PFSK-1 (cell line): Measurements from ENCODE around the gene CARNS1.

Experiments used
- FOXP2 ChIP-seq: optimal IDR thresholded peaks from 2 replicates; pipeline ENCODE3; 2011; ENCODE audit warnings: borderline replicate concordance, control low read depth, inconsistent platforms; ENCODE audit not compliant: insufficient read depth; ENCODE audit errors: extremely low read length, extremely low read depth
- POLR2AphosphoS5 ChIP-seq: IDR thresholded peaks from 2 replicates; pipeline ENCODE4 v1.6.1; 2012; ENCODE audit warnings: low read depth, mild to moderate bottlenecking, control low read depth, low read length, moderate library complexity
- SIN3A ChIP-seq: IDR thresholded peaks from 2 replicates; pipeline ENCODE4 v1.6.1; 2012; ENCODE audit warnings: mild to moderate bottlenecking, low read length, moderate library complexity, borderline replicate concordance; ENCODE audit not compliant: insufficient read depth
- TAF1 ChIP-seq: IDR thresholded peaks from 2 replicates; pipeline ENCODE4 v1.6.1; 2012; ENCODE audit warnings: low read length, control low read depth, borderline replicate concordance; ENCODE audit not compliant: insufficient read depth
- TF ChIP-seq, protein P1 (sequence below), 2 experiments: IDR thresholded peaks; 2 replicates each; pipeline versions ENCODE4 v1.6.1 to v1.8.0; 2011 to 2012; ENCODE audit warnings: low read depth in 2 of 2, low read length in 2 of 2, control low read depth in 1 of 2, inconsistent platforms in 1 of 2, mild to moderate bottlenecking in 1 of 2, moderate library complexity in 1 of 2; ENCODE audit not compliant: insufficient read depth in 1 of 2

CARNS1 gene

DNA sequence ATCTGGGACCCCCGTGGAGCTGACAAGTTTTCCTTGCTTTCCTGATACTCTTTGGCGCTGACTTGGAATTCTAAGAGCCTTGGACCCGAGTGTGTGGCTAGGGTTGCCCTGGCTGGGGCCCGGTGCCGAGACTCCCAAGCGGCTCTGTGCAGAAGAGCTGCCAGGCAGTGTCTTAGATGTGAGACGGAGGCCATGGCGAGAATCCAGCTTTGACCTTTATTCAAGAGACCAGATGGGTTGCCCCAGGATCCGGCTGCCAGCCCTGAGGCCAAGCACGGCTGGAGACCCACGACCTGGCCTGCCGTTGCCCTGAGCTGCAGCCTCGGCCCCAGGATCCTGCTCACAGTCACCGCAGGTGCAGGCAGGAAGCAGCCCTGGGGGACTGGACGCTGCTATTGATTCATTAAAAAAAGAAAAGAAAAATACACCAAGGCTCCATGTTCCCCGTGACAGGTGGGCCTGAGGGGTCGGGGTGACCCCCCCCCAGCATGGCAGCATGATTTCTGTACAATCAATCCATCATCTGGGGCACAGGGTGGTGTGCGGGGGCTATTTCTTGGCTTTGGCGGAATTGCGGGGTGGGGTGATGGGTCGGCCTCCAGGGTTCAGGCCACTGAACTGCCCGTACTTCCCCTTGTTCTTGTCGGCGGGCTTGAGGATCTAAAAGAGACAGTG, 17.4 kb upstream of the CARNS1 start:
- TF ChIP-seq, protein P1, sequence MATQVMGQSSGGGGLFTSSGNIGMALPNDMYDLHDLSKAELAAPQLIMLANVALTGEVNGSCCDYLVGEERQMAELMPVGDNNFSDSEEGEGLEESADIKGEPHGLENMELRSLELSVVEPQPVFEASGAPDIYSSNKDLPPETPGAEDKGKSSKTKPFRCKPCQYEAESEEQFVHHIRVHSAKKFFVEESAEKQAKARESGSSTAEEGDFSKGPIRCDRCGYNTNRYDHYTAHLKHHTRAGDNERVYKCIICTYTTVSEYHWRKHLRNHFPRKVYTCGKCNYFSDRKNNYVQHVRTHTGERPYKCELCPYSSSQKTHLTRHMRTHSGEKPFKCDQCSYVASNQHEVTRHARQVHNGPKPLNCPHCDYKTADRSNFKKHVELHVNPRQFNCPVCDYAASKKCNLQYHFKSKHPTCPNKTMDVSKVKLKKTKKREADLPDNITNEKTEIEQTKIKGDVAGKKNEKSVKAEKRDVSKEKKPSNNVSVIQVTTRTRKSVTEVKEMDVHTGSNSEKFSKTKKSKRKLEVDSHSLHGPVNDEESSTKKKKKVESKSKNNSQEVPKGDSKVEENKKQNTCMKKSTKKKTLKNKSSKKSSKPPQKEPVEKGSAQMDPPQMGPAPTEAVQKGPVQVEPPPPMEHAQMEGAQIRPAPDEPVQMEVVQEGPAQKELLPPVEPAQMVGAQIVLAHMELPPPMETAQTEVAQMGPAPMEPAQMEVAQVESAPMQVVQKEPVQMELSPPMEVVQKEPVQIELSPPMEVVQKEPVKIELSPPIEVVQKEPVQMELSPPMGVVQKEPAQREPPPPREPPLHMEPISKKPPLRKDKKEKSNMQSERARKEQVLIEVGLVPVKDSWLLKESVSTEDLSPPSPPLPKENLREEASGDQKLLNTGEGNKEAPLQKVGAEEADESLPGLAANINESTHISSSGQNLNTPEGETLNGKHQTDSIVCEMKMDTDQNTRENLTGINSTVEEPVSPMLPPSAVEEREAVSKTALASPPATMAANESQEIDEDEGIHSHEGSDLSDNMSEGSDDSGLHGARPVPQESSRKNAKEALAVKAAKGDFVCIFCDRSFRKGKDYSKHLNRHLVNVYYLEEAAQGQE (IDR thresholded peaks at IDR 0.05; ENCODE audit: insufficient read depth in 1 of 2, low read depth in 2 of 2, low read length in 2 of 2): no peak
- TF ChIP-seq SIN3A (no peak), TAF1 (no peak), FOXP2 (no peak), POLR2AphosphoS5 (no peak)

DNA sequence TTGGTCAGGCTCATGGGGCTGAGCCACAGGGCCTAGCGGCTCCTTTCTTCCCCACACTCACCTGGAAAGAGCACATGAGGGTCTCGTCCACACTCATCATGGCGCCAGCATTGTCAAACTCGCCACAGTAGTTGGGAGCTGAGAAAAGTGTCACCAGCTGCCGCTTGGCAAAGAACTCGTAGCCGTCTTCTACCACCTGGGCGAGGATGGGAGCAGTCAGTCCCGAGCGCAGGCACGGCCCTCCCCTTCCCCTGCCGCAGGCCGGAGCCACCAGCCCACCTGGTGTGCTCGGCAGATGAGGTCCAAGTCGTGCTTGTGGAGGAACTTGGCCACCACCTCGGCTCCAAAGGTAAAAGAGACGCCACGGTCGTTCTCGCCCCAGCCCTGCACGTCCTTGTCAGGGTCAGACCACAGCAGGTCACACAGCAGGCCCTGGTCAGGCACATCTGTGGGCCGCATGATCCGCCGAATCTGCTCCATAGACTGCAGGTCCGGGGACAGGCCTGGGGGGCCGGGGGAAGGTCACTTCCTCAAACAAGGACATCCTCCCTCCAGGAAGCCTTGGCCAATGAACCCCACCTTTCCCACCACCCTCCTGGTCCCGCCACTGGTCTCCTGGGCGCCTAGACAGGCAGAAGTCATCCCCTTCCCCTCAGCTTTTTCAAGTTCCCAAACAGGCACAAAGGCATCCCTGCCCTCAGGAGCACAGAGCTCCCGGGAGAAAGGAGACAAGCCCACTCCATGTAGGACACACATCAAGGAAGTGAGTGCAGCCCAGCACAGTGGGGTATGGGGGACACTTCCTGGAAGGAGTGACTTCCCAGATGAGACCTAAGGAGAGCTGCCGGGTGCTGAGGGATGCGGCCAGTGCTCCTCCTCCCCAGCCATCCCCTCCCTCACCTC, 16.6 kb upstream of the CARNS1 start:
- 0 out of 2 replicates have a peak, but pooled peaks have one; percentile 35 for TF ChIP-seq POLR2AphosphoS5
- TF ChIP-seq, protein P1 (IDR thresholded peaks at IDR 0.05; ENCODE audit: insufficient read depth in 1 of 2, low read depth in 2 of 2, low read length in 2 of 2): no peak

DNA sequence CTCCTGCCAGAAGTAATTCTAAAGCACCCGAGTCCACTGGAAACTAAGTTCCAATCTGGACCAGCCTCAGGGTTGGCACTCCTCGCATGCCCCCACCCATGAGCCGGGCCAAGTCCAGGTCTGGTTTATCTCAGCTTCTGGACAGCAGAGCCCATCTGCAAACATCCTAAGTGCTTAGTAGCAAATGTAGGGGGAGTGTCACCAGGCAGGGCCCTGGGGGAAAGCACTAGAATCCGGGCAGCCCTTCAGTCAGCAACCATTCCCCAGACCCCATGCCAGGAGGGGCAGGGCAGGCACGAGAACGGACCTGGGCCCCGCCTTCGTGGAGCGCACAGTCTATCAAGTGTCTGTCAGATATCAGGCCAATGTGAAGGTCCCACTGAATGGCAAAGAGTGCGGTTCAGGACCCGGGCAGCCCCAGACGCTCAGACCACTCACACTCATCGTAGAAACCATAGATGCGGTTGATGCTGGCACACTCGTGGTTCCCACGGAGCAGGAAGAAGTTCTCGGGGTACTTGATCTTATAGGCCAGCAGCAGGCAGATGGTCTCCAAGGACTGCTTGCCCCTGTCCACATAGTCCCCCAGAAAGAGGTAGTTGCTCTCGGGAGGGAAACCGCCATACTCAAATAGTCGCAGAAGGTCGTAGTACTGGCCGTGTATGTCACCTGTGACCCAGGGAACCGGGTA, 15.1 kb upstream of the CARNS1 start:
- TF ChIP-seq, protein P1 (IDR thresholded peaks at IDR 0.05; ENCODE audit: insufficient read depth in 1 of 2, low read depth in 2 of 2, low read length in 2 of 2): no peak
- TF ChIP-seq FOXP2 (no peak), SIN3A (no peak), TAF1 (no peak), POLR2AphosphoS5 (no peak)

DNA sequence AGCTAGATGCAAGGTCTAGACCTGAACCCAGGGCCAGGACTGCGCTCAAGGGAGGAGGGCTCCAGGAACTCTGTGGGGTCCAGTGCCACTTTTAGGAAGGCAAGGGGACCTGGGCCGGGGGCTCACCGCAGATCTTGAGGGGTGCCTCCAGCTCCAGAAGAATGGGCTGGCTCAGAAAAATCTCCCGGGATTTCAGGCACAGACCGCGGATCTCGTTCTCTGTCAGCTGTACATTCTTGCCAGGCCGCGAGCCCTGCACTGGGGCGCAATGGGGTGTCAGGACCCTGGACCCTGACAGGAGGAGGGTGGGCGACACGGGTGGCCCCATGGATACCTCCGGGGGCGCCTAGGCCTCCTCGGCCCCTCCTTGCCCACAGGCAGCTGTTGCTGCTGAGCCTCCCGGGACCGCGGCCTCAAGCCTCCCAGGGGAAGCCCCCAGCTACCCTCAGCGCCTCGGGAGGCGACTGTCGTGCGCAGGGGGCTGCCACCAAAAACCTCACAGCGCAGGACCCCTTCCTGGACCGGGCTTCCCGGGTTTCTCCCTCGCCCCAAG, 14.5 kb upstream of the CARNS1 start:
- TF ChIP-seq, protein P1 (IDR thresholded peaks at IDR 0.05; ENCODE audit: insufficient read depth in 1 of 2, low read depth in 2 of 2, low read length in 2 of 2): no peak
- TF ChIP-seq POLR2AphosphoS5 (no peak), SIN3A (no peak)
